SK-N-MC (cell line): ENCODE data around the gene OR52K1.

Experiments used
- EZH2 ChIP-seq: fragments of 200-600 bp; sonication (generic); IDR thresholded peaks from one replicate; pipeline ENCODE4 v1.6.1; 2017; ENCODE audit warnings: antibody characterized with exemption
- POLR2AphosphoS5 ChIP-seq: IDR thresholded peaks from 2 replicates; pipeline ENCODE4 v1.6.1; 2012; ENCODE audit warnings: mild to moderate bottlenecking, low read depth, low read length, borderline replicate concordance

GRCh38 chr11:4511282-4512245 is 29.1 kb downstream of the OR52K1 start:
- TF ChIP-seq POLR2AphosphoS5 = no peak
- no peak for TF ChIP-seq EZH2
